GM19043 (cell line): Measurements from ENCODE around the gene TNNI2.

Source experiments
- ATAC-seq: cut with Tn5 transposase; IDR thresholded peaks from one replicate; pipeline ENCODE4 v1.9.1; 2021; ENCODE audit warnings: low read depth; ENCODE audit not compliant: unreplicated experiment

The TNNI2 gene

GRCh38 chr11:1857064-1857463, 18.3 kb downstream of the TNNI2 start:
- ATAC-seq = no peak

- no peak for ATAC-seq
Observed at GRCh38 chr11:1858154-1858553, 19.4 kb downstream of the TNNI2 start.

GRCh38 chr11:1858576-1858975, 19.8 kb downstream of the TNNI2 start:
- no peak for ATAC-seq

- ATAC-seq = no peak
Observed at GRCh38 chr11:1859004-1859403, 20.2 kb downstream of the TNNI2 start.

GRCh38 chr11:1860108-1860507, 21.3 kb downstream of the TNNI2 start:
- no peak for ATAC-seq

- ATAC-seq = no peak
Observed at GRCh38 chr11:1861435-1862411, 22.9 kb downstream of the TNNI2 start.

- ATAC-seq = no peak
Observed at GRCh38 chr11:1862588-1863351, 24.0 kb downstream of the TNNI2 start.

- no peak for ATAC-seq
Observed at GRCh38 chr11:1863352-1864216, 24.8 kb downstream of the TNNI2 start.

- no peak for ATAC-seq
Observed at GRCh38 chr11:1864231-1864630, 25.4 kb downstream of the TNNI2 start.

GRCh38 chr11:1864831-1865665, 26.3 kb downstream of the TNNI2 start:
- ATAC-seq = no peak

- no peak for ATAC-seq
Observed at GRCh38 chr11:1866226-1866625, 27.4 kb downstream of the TNNI2 start.

- no peak for ATAC-seq
Observed at GRCh38 chr11:1866776-1867175, 28.0 kb downstream of the TNNI2 start.

GRCh38 chr11:1867381-1867780, 28.6 kb downstream of the TNNI2 start:
- ATAC-seq = no peak

- no peak for ATAC-seq
Observed at GRCh38 chr11:1868056-1868635, 29.4 kb downstream of the TNNI2 start.

GRCh38 chr11:1868636-1869291, 30.0 kb downstream of the TNNI2 start:
- ATAC-seq = no peak

GRCh38 chr11:1869427-1870325, 30.9 kb downstream of the TNNI2 start:
- ATAC-seq = no peak

GRCh38 chr11:1870326-1870696, 31.5 kb downstream of the TNNI2 start:
- ATAC-seq = no peak
